ENCODE results near the gene SLC35D3.

SLC35D3 gene

GRCh38 chr6:136914947-136915346 lies 7.2 kb upstream of the SLC35D3 start:
- Histone ChIP-seq H2AFZ (ENCODE audit: low read length) (no peak overlapping the region), H3K27me3 (replicated peaks; ENCODE audit: insufficient read depth, low read length) (no peaks in the 10 kb centered on the region), H3K36me3 (replicated peaks; ENCODE audit: insufficient read depth, low read length) (no peaks in the 10 kb centered on the region), H3K27ac (ENCODE audit: low read length) (no peak overlapping the region), H3F3A (ENCODE audit: insufficient read depth, low read length) (no peaks in the 10 kb centered on the region), H3K9me3 (replicated peaks; ENCODE audit: insufficient read depth, low read length) (no peaks in the 10 kb centered on the region), H3K4me1 (ENCODE audit: low read length) (no peaks in the 10 kb centered on the region), H3K79me2 (ENCODE audit: low read length) (no peaks in the 10 kb centered on the region), H3K9me2 (replicated peaks; ENCODE audit: insufficient read depth, low read length) (no peaks in the 10 kb centered on the region), H3K9ac (ENCODE audit: low read length) (no peak overlapping the region), H3K4me3 (ENCODE audit: low read length) (no peak overlapping the region), H3K4me2 (ENCODE audit: low read depth, low read length) (no peak overlapping the region), H4K20me1 (ENCODE audit: insufficient read depth, low read length) (no peaks in the 10 kb centered on the region)
- DNase-seq: no peak
- no peak for TF ChIP-seq EZH2phosphoT487 (IDR thresholded peaks at IDR 0.05; ENCODE audit: low read length)
- TF ChIP-seq CTCF (IDR thresholded peaks at IDR 0.05; ENCODE audit: low read length): no peak
- no peak for TF ChIP-seq EZH2 (optimal IDR thresholded peaks at IDR 0.05; ENCODE audit: low read depth, low read length)

- no peak for DNase-seq
- H3K4me2 ChIP-seq (ENCODE audit: low read depth, low read length): no peak overlapping the region
- no peaks in the 10 kb centered on the region for H3K4me1 ChIP-seq (ENCODE audit: low read length)
- H3K4me3 ChIP-seq (ENCODE audit: low read length): no peak overlapping the region
- no peak for TF ChIP-seq EZH2phosphoT487 (IDR thresholded peaks at IDR 0.05; ENCODE audit: low read length)
- no peak for TF ChIP-seq CTCF (IDR thresholded peaks at IDR 0.05; ENCODE audit: low read length)
- no peak for TF ChIP-seq EZH2 (optimal IDR thresholded peaks at IDR 0.05; ENCODE audit: low read depth, low read length)
- H3K36me3 ChIP-seq (replicated peaks; ENCODE audit: insufficient read depth, low read length): no peaks in the 10 kb centered on the region
- no peaks in the 10 kb centered on the region for H4K20me1 ChIP-seq (ENCODE audit: insufficient read depth, low read length)
- H3K27ac ChIP-seq (ENCODE audit: low read length): no peak overlapping the region
- peaks cover 14% of the 10 kb centered on the region for H3K27me3 ChIP-seq (replicated peaks; ENCODE audit: insufficient read depth, low read length)
- H3K9me3 ChIP-seq (replicated peaks; ENCODE audit: insufficient read depth, low read length): no peaks in the 10 kb centered on the region
- H3K79me2 ChIP-seq (ENCODE audit: low read length): no peaks in the 10 kb centered on the region
- no peak overlapping the region for H2AFZ ChIP-seq (ENCODE audit: low read length)
- no peaks in the 10 kb centered on the region for H3K9me2 ChIP-seq (replicated peaks; ENCODE audit: insufficient read depth, low read length)
- H3K9ac ChIP-seq (ENCODE audit: low read length): no peak overlapping the region
- H3F3A ChIP-seq (ENCODE audit: insufficient read depth, low read length): no peaks in the 10 kb centered on the region
These were observed 3.4 kb upstream of the SLC35D3 start for GRCh38 chr6:136918706-136919105.

DNA sequence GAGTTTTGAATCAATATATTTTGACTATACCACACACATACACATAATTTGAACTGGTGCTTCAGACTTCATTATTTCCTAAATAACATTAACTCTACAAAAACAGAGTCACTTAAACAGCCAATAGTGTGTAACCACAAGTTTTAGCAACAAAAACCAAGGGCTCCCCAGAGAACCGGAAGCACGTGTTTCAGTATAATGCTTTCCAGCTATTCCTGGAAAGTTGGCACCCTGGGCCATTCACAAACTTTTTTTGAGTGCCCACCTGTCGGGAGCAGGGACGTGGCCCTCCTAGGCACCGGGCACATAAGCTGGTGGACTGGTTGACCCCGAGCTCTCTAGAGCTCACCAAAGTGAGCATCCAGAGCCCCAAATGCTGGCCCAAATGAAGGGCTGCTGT lies 1.9 kb upstream of the SLC35D3 start:
- Histone ChIP-seq H3K4me1 (ENCODE audit: low read length) (no peaks in the 10 kb centered on the region), H3K9ac (ENCODE audit: low read length) (no peak overlapping the region), H3K9me2 (replicated peaks; ENCODE audit: insufficient read depth, low read length) (no peaks in the 10 kb centered on the region), H3K4me3 (ENCODE audit: low read length) (no peak overlapping the region), H3K79me2 (ENCODE audit: low read length) (no peaks in the 10 kb centered on the region), H2AFZ (ENCODE audit: low read length) (no peak overlapping the region), H3F3A (ENCODE audit: insufficient read depth, low read length) (no peaks in the 10 kb centered on the region), H4K20me1 (ENCODE audit: insufficient read depth, low read length) (no peaks in the 10 kb centered on the region), H3K4me2 (ENCODE audit: low read depth, low read length) (no peak overlapping the region), H3K36me3 (replicated peaks; ENCODE audit: insufficient read depth, low read length) (no peaks in the 10 kb centered on the region), H3K9me3 (replicated peaks; ENCODE audit: insufficient read depth, low read length) (no peaks in the 10 kb centered on the region), H3K27ac (ENCODE audit: low read length) (no peak overlapping the region), H3K27me3 (replicated peaks; ENCODE audit: insufficient read depth, low read length) (peaks cover 14% of the 10 kb centered on the region)
- DNase-seq: no peak
- TF ChIP-seq CTCF (IDR thresholded peaks at IDR 0.05; ENCODE audit: low read length): no peak
- TF ChIP-seq EZH2phosphoT487 (IDR thresholded peaks at IDR 0.05; ENCODE audit: low read length): no peak
- no peak for TF ChIP-seq EZH2 (optimal IDR thresholded peaks at IDR 0.05; ENCODE audit: low read depth, low read length)

All from MM.1S (cell line).